Renal cortex interstitium (tissue), 11 donors: ENCODE results near the gene INTS7. TPM values are rescaled to one million over a fixed set of nuclear protein-coding genes. Genes with fewer than 3 reads are reported as not detected.
"Not testable (repeated sequence)": the region's sequence is repeated elsewhere in the genome, so short reads cannot be mapped to it uniquely, and the experiment has no call there.

Experiments used
- DNase-seq, 11 donors: peaks; one replicate each; pipeline ENCODE4 v3.0.0-alpha.2; 2013; ENCODE audit warnings: low read depth in 9 of 11, low spot score in 4 of 11; ENCODE audit errors: extremely low read depth in 1 of 11
- polyA plus RNA-seq, 3 donors: library from polyadenylated mRNA; unstranded; fragments of 120-200 nt; gene quantifications; one replicate each; pipeline ENCODE4 v1.2.1, GENCODE V29; 2013; ENCODE audit not compliant: insufficient read length in 3 of 3

INTS7 gene
- polyA plus RNA-seq, 3 donors, result 15.8 to 22.0 (median 18.6) TPM

DNA sequence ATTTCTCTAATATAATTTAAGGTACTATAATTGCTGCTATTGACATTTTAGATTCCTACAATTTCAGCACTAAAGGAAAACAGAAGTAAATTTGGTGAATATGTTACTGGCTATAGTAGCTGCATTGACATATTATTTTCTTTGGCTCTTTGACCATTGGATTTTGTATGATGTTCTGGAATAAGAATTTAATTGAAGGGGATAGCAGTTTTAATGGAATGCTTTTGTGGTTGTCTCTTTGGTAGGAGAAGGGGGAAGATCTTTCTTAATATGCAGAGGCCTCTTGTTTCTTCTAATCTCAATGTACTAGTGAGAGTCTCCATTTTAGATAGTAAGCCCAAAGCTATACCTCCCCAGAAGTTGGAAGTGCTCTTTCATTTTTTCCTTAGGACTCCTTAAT, 7.1 kb upstream of the INTS7 start:
- no peak for DNase-seq

DNA sequence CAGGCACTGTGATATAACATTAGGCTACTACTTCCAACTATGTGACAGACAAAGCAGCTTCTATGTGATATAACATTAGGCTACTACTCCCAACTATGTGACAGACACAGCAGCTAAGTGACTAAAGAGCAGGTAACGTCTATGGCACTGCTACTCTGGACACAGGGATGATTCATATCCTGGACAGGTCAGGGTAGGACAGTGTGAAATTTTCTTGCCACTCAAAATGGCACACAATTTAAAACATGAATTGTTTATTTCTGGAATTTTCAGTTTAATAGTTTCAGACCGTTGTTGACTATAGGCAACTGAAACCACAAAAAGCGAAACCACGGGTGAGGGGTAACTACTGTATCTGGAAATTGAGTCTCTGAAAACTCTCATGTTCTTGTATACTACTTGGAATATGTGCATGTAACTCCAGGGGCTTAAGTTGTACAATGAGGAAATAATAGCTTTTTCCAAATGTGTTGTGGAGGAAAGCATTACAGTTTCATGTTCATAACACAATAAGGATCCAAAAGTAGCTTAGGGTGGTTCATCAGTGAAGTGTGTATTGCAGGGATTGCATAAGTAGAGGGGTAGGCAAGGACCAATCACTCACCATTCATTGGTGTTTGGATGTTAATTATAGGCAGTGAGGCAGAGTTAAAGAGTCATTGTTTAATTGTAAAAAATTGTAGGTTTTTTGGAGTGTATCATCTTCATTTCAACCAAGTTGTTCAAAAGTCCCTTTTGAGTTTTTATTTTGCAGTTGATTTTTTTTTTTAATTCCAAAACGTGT, 5.5 kb upstream of the INTS7 start:
- no peak for DNase-seq

DNA sequence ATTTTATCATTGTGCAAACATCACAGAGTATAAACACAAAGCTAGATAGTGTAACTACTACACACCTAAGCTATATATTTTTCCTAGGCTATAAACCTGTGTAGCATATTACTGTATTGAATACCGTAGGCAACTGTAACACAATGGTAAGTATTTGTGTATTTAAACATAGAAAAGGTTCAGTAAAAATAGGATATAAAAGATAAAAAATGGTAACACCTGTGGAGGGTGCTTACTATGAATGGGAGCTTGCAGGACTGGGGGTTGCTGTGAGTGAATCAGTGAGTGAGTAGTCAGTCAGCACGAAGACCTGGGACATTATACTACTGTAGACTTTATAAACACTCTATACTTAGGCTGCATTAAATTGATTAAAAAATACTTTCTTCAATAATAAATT, 4.3 kb upstream of the INTS7 start:
- DNase-seq, result no peak

DNA sequence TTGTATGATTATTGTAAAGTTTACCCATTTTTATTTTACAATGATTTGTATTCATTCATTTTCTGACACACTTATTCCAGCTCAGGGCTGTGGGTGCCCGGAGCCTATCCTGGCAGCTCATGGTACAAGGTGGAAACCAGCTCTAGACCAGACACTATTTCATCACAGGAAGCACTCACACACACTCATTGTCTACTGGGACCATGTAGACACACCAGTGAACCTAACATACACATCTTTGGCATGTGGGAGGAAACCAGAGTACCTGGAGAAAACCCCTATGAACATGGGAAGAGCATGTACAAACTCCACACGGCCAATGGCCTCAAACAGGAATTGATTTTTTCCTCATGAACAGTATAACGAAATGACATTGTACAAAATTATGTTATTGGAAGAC, 2.5 kb upstream of the INTS7 start:
- no peak for DNase-seq

DNA sequence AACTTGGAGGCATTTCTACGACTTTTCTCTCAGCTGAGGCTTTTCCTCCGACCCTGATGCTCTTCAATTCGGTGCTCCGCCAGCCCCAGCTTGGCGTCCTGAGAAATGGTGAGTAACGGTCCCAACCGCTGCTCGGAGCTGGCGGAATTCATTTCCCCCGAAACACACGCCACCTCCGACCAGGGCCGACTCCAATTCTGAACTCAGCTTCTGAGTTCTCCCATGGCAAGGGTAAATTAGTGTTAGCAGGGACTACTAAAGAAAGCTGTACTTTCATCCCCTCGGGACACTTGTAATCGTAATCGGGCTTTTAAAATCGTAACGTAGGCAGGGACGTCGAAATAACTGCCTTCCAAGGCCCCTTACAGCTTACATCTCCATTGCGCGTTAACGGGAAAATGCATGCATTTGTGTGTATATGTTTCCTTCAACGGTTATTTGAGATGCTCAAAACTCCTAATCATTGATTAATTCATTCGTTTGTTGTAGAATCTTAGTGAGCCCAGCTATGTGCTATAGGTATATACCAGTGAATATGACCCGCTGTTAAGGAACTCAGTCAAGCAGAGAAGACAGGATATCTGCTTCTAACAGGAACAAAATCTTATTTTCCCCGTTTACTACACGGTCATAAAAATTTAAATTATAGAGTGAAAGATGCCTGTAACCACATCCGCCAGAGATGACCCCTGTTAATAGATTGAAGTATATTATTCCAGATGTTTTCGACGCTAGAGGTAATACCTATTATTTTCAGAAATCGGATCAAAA, 663 bp upstream of the INTS7 start:
- DNase-seq, result peak in 1 of 11 donors; percentile 8

DNA sequence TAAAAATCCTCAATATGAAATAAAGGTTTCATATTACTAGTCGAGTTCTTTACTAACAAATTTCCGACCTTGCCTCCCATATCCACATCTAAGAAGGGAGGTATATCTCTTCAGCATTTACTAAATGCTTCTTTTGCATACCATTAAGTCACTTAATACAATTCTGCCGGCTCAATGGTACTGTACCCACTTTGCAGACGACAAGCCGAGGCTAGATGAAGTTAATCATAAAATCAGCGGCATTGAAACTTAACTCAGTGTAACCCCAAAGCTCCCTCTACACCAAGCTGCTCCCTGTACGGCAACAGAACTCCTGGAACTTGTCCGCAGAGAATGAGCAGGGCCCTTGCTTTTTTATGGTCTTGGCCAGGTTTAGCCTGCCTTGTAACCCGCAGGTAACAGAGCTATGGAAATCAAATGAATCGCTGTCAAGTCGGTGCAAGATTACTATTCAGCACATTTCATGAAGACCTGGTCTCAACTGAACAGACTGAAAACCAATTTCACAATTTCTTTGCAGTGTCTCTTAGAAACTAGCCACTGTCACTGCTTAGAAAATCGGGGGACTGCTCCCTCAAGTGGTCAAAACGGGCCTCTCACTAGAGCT, 738 bp downstream of the INTS7 start:
- DNase-seq, result no peak

DNA sequence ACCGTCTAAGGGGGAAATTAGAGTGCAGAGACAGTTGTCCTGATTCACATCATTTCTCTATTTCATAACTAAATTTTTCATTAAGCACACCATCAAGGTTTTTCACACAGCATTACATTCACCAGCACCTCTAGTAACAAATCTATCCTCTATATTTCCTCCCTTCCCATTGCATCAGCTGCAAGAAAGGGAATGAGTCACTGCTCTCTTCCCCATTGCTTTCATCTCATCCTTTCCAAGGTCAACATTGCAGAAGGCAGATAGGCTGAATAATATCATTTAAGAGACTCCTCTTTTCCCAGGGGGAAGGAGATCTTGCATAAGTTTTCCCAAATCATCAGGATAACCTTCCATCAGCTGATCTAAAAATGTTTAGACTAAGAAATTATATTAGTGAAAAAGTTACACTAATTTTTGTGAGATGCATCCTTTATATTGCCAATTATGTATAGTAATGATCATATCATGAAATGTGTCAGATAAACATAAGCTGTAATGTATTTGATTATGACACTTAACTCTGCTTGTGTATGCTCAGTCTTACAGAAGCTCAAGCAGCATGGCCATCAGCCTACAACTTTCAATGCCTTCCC, 4.3 kb downstream of the INTS7 start:
- DNase-seq, result no peak

DNA sequence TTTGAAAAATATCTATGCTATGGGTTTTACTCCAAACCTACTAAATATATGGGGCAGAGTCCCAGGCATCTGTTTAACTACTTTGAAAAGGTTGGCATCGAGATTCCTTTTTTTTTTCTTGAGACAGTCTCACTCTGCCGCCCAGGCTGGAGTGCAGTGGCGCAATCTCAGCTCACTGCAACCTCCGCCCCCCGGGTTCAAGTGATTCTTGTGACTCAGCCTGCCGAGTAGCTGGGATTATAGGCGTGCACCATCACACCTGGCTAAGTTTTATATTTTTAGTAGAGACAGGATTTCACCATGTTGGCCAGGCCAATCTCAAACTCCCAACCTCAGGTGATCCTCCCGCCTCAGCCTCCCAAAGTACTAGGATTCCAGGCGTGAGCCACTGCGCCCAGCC, 7.6 kb downstream of the INTS7 start:
- DNase-seq, result not testable (repeated sequence)

DNA sequence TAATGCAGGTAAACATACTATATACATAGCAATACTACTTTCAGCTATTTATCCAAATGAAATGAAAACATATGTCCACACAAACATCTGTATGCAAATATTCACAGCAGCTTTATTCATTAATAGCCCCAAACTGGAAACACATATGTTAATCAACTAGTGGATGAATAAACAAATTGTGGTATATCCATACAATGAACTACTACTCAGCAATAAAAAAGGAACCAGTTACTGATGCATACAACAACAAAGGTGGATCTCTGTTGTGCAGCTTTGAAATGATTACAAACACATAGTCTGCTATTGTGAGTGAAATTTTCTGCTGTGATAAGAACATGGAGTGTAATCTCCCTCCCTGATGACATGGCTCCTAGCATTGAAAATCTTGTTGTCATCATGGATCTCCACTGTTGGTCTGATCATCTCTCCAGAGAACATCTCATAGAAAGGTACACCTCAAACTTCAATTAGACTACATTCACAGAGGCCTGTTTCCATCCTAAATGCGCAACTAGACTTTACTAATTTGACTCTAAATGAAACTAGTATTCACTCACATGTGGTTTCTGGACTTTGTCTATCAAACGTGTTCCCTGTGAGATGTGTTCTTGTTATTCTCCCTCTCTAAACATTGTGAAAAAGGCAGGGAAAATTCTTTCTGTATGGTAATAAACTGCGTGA, 10.7 kb downstream of the INTS7 start:
- no peak for DNase-seq

DNA sequence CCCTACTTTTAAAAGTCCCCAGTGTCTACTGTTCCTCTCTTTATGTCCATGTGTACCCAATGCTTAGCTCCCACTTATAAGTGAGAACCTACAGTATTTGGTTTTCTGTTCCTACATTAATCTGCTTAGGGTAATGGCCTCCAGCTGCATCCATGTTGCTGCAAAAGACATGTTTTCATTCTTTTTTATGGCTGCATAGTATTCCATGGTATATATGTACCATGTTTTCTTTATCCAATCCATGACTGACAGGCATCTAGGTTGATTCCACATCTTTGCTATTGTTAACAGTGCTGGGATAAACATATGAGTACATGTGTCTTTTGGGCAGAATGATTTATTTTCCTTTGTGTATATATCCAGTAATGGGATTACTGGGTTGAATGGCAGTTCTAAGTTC, 12.4 kb downstream of the INTS7 start:
- DNase-seq, result not testable (repeated sequence)

DNA sequence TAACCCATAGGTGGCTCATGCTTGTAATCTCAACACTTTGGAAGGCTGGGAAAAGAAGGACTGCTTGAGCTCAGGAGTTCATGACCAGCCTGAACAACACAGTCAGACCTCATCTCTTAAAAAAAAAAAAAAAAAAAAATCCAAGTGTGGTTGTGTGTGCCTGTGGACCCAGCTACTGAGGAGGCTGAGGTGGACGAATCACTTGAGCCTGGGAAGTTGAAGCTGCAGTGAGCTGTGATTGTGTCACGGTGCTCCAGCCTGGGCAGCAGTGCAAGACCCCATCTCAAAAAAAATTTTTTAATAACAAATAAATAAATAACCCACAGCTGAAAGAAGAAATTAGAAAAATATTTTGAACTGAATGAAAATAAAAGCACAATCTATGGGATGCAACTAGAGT, 13.8 kb downstream of the INTS7 start:
- no peak for DNase-seq

DNA sequence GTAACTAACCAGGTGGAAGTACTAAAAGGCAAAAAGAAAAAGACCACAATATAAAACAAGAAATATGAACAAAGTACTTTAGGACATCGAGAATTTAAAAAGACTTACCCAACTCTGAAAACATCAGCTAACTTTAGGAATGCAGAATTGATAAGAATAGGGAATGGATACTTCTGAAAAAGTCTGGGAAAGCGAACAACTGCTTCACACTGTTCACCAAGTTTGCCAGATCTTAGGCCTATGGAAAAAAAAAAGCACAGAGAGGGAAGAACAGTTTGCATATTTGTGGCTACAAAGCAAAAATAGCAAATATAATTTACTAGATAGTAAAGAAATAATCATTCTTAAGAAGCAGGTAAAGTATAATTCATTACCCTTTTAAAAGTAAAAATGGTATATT, 14.4 kb downstream of the INTS7 start:
- DNase-seq, result no peak

DNA sequence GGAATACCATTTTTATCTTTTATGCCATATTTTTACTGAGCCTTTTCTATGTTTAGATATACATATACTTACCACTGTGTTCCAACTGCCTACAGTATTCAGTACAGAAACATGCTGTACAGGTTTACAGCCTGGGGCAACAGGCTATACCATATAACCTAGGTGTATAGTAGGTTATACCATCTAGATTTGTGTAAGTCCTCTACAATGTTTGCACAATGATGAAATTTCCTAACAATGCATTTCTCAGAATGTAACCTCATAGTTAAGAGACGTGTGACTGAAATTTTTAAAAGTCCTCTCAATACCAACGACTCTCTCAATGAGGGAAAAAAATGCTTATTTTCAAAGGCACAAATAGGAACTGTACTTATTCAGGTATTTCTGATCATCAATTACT, 21.7 kb downstream of the INTS7 start:
- DNase-seq, result no peak

DNA sequence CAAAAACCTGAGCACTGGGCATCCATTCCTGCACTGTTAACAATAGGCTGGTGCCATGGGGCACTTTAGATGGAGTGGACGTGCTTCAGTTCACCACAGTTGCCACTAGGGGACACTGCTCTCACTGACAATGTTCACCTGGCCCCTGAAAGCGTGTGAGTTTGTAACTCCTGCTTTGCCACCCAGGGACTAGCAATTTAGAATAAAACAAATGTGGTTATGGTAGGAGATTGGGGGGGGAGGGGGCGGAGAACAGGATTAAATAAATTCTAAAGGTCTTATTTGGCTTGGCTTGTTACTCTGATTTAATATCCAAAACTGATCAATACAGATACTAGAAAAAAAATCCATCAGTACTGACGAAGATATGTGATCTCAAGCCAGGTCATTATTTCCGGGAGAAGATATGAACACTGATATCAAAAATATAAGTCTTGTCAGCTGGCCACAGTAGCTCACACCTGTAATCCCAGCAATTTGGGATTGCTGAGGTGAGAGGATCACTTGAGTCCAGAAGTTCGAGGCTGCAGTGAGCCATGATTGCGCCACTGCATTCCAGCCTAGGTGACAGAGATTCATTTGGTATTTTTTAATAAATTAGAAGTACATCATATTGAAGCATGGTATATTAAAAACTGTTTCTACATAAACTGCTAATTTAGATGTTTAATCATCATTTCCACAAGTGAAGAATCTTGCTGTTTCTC, 23.2 kb downstream of the INTS7 start:
- DNase-seq, result peak in 9 of 11 donors; percentile 31 to 51 (median 46)

DNA sequence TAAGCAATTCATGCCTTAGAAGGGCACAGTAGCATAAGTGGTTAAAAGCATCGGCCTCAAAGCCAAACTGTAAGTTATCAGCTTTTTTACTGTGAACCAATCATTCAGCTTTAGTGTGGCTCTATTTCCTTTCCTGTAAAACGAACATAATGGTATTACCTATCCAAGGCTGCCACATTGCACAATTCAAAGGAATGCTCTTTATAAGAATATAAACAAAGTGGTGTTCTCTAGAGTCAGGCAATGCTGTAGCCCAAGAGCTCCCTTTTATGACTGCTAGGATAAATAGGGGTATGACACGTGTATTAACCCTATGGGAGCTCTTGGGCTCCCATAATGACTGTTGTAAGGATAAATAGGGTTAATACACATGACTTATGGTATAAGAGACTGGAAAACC, 25.4 kb downstream of the INTS7 start:
- DNase-seq, result no peak

DNA sequence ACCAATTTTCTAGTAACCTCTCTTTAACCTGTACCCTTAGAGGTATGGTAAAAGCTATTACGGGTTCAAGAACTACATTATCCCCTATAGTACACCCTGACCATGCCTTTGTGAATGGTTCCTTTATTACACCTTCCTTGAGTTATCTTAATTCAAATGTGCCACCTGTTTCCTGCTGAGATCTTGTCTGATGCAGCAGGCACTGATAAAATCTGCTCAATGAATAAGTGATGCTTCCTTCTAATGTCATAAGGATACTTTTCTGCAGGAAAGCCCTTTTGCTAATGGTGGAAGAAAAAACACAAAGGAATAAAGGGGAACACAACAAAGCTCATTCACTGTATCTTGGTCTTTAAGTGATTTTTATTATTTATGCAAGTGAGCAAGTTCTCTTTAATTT, 25.8 kb downstream of the INTS7 start:
- DNase-seq, result no peak

DNA sequence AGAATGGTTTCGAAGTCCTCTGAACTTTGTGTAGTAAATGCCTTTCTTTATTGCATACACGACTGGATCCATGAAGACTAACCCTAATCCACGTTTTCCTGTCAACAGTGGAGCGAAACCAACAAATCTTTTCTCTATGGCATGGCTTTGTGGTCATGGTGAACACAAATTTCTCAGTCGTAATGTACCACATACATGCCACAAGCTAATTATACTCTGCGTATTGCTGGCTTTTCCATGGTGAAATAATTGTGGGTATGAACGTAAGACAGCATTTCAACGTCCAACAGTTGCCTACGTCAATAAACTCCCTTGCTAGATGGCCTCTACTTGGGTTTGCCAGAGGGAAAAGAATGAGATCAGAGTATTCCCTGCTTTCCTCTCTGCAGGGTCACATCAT, 27.5 kb downstream of the INTS7 start:
- no peak for DNase-seq

DNA sequence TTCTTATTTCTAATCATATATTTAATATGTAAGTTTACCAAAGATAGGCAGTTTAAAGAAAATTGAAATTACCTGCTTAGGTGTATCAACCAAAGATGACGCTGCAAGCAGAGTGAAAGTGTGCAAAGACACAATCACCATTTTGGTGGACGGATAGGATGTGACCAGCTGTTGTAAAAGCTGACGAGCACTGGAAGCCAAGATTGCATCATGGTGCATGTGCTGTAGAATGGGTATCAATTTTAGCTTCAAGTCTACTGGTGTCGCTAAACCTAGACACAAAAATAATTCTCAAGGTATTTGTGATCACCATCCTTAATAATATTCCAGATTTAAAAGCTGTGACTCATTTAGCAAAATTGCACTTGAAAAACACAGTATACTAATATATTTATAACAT, 28.2 kb downstream of the INTS7 start:
- no peak for DNase-seq
